Activated CD4-positive, alpha-beta T cell treated with anti-CD3 and anti-CD28 coated beads, Interleukin-2, amount 10 ng/mL, durations not matched to agents 7 days and 5 days (primary cell): ENCODE data around the gene MYCBPAP. TPM values are rescaled to one million over a fixed set of nuclear protein-coding genes. Genes with fewer than 3 reads are reported as not detected.

ENCODE experiments used
- CTCF ChIA-PET: fragments of 350-600 bp; sonication (Branson Sonifier 250); formaldehyde crosslinking; loops from one replicate; lab custom pipeline; 2021; ENCODE audit warnings: antibody characterized with exemption; lab: Charles Lee
- POLR2A ChIA-PET: fragments of 350-600 bp; sonication (Branson Sonifier 250); formaldehyde crosslinking; loops from one replicate; lab custom pipeline; 2021; ENCODE audit warnings: antibody characterized with exemption; lab: Charles Lee
- DNase-seq: peaks from one replicate; pipeline ENCODE4 v3.0.0-alpha.2; 2020
- H3K27ac Mint-ChIP-seq: one replicate; pipeline ENCODE4 v1.8.0; 2021; ENCODE audit warnings: mild to moderate bottlenecking, moderate library complexity, mixed read lengths
- H3K27me3 Mint-ChIP-seq: one replicate; pipeline ENCODE4 v1.8.0; 2021; ENCODE audit warnings: mixed read lengths
- H3K36me3 Mint-ChIP-seq: one replicate; pipeline ENCODE4 v1.8.0; 2021; ENCODE audit warnings: low read depth, mixed read lengths
- H3K4me1 Mint-ChIP-seq: one replicate; pipeline ENCODE4 v1.8.0; 2021; ENCODE audit warnings: mixed read lengths
- H3K4me3 Mint-ChIP-seq: one replicate; pipeline ENCODE4 v1.8.0; 2021; ENCODE audit warnings: mild to moderate bottlenecking, moderate library complexity, mixed read lengths
- H3K9me3 Mint-ChIP-seq: one replicate; pipeline ENCODE4 v1.8.0; 2021; ENCODE audit warnings: mixed read lengths
- total RNA-seq, 2 experiments: library from RNA; stranded (reverse); gene quantifications; one replicate each; pipeline ENCODE4 v1.2.3, GENCODE V29; 2021

MYCBPAP gene
- total RNA-seq, 2 experiments from 2014 or later, result 3.0 to 4.8 TPM

DNA sequence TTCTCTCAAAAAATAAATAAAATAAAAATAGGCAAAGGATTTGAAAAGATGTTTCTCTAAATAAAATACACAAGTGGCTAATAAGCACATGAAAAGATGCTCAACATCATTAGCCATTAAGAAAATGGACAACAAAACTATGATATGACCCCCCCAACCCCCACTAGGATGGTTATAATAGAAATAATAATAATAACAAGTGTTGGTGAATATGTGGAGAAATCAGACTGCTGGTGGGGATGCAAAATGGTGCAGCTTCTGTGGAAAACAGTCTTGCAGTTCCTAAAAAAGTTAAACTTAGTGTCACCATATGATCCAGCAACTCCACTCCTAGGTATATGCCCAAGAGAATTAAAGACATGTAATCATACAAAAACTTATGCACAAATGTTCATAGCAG, 9.0 kb upstream of the MYCBPAP start:
- Mint-ChIP-seq H3K4me3 (no peak overlapping the region), H3K9me3 (no peaks in the 10 kb centered on the region), H3K4me1 (peaks cover 8% of the 10 kb centered on the region), H3K27me3 (peaks cover 2% of the 10 kb centered on the region), H3K27ac (no peak overlapping the region), H3K36me3 (no peaks in the 10 kb centered on the region)
- DNase-seq, result no peak
- CTCF ChIA-PET, result interaction anchor here (1.6 kb wide), 1 partner anchor 15 kb away, joined by 5 read pairs; no protein-coding TSS in a partner anchor
- POLR2A ChIA-PET, result no interaction called here

DNA sequence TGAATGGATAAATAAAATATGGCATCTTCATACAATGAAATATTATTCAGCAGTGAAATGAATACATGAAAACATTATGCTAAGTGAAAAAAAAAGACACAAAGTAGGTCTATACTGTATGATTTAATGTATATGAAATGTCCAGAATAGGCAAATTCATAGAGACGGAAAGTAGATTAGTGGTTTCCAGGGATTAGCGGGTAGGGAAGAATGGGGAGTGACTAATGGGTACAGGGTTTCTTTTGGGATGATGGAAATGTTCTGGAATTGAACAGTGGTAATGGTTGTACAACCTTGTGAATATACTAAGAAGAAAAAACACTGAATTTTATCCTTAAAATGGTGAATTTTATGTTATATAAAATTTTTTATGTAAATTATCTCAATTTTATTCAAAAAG, 8.5 kb upstream of the MYCBPAP start:
- H3K27ac Mint-ChIP-seq, result no peak overlapping the region
- ChIA-PET CTCF (interaction anchor here (1.6 kb wide), 1 partner anchor 16 kb away, joined by 5 read pairs; no protein-coding TSS in a partner anchor), POLR2A (no interaction called here)
- DNase-seq, result no peak
- H3K36me3 Mint-ChIP-seq, result no peaks in the 10 kb centered on the region
- peaks cover 12% of the 10 kb centered on the region for H3K4me1 Mint-ChIP-seq
- H3K4me3 Mint-ChIP-seq, result no peak overlapping the region
- no peaks in the 10 kb centered on the region for H3K9me3 Mint-ChIP-seq
- H3K27me3 Mint-ChIP-seq, result peaks cover 2% of the 10 kb centered on the region

DNA sequence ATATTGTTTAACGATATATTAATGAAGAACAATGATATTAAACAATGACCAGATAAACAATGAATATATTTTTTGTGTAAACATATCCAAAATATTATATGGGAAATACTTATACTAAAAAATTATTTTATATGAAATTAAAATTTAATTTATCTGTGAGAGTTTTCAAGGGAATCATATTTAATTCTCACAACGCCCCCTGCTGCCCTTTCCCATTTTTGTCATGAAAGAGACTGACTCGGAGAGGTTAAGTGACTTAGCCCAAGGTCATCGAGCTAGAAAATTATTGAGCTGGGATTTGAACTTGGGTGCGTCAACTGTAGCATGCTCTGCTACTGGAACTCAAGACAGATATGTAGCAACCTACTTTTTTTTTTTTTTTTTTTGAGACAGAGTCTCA, 7.2 kb upstream of the MYCBPAP start:
- peaks cover 21% of the 10 kb centered on the region for H3K4me1 Mint-ChIP-seq
- ChIA-PET CTCF (interaction anchor here (0.6 to 3.5 kb wide), 6 partner anchors 10 to 22 kb away, joined by 3 to 9 read pairs (median 4); partner anchors contain the start of gene RSAD1), POLR2A (no interaction called here)
- H3K27ac Mint-ChIP-seq, result no peak overlapping the region
- H3K36me3 Mint-ChIP-seq, result no peaks in the 10 kb centered on the region
- DNase-seq, result peak; percentile 35
- H3K4me3 Mint-ChIP-seq, result no peak overlapping the region
- no peaks in the 10 kb centered on the region for H3K9me3 Mint-ChIP-seq
- H3K27me3 Mint-ChIP-seq, result peaks cover 7% of the 10 kb centered on the region

DNA sequence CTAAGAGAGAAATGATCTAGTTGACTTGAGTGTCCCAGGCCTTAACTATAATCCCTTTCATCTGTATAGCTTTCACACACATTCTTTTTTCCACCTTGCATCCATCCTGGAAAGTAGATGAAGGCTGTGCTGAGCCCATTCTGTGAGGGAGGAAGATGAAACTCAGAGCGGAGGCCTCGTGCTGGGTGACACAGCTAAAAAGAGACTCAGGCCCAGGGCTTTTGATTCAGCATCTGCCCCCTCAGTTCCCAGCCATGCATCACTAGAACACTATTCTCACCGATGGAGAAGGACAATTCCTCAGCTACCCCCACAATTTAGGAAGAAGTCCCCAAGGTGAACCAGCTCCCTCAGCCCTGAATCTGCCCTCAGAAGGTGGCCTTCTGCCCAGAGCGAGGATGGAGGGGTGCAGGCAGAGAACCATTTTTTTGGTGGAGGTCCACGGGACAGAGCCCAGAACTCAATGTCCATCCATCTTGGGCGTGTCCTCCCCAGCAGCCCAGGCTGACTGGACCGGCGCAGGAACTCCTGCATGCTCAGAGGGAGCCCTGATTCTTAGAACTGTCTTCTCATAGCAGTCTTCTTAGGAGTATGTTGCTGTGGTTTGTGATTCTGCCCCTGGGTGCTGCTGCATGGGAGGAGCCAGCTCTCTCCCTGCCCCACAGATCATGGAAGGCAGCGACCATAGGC, 5.8 kb upstream of the MYCBPAP start:
- ChIA-PET POLR2A (no interaction called here), CTCF (interaction anchor here (0.5 to 3.5 kb wide), 8 partner anchors 9 to 68 kb away, joined by 3 to 9 read pairs (median 4); partner anchors contain the start of gene RSAD1)
- Mint-ChIP-seq H3K27ac (no peak overlapping the region), H3K4me1 (peaks cover 21% of the 10 kb centered on the region), H3K4me3 (no peak overlapping the region), H3K27me3 (peaks cover 9% of the 10 kb centered on the region), H3K36me3 (no peaks in the 10 kb centered on the region), H3K9me3 (no peaks in the 10 kb centered on the region)
- no peak for DNase-seq

DNA sequence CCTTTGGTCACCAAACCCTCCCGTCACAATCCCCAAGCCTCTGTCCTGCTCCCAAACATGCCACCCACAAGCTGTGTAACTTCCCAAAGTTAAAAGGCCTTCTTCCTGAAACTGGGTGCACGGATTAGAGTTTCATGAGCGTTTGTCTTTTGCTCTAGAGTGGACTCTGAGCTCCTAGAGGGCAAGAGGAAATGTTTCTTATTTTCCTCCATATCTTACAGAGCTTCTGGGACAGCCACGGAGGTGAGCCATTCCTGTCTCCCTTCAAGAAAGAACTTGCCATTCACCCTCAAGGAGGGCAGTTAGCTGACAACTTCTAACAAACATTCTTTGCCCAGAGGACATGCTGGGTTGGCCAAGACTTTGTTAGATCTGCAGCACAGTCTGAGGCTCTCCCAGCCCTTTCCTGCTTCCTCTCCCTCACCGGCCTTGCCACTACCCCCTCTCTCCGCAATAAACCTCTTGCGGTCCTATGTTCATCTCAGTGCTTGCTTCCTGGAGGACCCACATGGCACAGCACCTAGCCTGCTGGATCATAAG, 2.6 kb upstream of the MYCBPAP start:
- no peaks in the 10 kb centered on the region for H3K36me3 Mint-ChIP-seq
- DNase-seq, result no peak
- H3K4me3 Mint-ChIP-seq, result no peak overlapping the region
- H3K27me3 Mint-ChIP-seq, result peaks cover 9% of the 10 kb centered on the region
- peaks cover 43% of the 10 kb centered on the region for H3K4me1 Mint-ChIP-seq
- CTCF ChIA-PET, result interaction anchor here (0.9 to 2.3 kb wide), 6 partner anchors 20 to 72 kb away, joined by 3 to 6 read pairs (median 6); no protein-coding TSS in a partner anchor
- POLR2A ChIA-PET, result no interaction called here
- H3K9me3 Mint-ChIP-seq, result no peaks in the 10 kb centered on the region
- H3K27ac Mint-ChIP-seq, result no peak overlapping the region

DNA sequence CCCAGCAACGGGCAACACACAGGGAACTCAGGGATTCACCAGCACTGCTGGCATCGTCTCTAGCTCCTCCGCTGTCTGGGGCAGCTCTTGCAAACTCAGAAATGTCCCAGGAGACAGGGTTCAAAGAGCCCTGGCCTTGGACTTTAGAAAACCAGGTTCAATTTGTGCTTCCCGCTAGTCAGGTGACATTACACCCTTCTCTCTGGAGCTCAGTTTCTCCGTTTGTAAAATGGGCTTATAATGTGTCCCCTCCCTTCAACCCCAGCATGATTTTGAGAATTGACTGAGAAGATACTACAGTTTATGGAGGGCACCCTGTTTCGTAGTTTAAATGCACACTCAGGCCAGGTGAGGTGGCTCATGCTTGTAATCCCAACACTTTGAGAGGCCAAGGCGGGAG, 1.9 kb upstream of the MYCBPAP start:
- Mint-ChIP-seq H3K27ac (no peak overlapping the region), H3K27me3 (peaks cover 9% of the 10 kb centered on the region), H3K4me1 (peaks cover 50% of the 10 kb centered on the region), H3K4me3 (no peak overlapping the region), H3K36me3 (no peaks in the 10 kb centered on the region), H3K9me3 (no peaks in the 10 kb centered on the region)
- DNase-seq, result no peak
- CTCF ChIA-PET, result interaction anchor here (0.6 to 2.3 kb wide), 7 partner anchors 21 to 412 kb away, joined by 3 to 6 read pairs (median 4); partner anchors contain the start of genes LRRC59 and PPP1R9B
- POLR2A ChIA-PET, result no interaction called here

DNA sequence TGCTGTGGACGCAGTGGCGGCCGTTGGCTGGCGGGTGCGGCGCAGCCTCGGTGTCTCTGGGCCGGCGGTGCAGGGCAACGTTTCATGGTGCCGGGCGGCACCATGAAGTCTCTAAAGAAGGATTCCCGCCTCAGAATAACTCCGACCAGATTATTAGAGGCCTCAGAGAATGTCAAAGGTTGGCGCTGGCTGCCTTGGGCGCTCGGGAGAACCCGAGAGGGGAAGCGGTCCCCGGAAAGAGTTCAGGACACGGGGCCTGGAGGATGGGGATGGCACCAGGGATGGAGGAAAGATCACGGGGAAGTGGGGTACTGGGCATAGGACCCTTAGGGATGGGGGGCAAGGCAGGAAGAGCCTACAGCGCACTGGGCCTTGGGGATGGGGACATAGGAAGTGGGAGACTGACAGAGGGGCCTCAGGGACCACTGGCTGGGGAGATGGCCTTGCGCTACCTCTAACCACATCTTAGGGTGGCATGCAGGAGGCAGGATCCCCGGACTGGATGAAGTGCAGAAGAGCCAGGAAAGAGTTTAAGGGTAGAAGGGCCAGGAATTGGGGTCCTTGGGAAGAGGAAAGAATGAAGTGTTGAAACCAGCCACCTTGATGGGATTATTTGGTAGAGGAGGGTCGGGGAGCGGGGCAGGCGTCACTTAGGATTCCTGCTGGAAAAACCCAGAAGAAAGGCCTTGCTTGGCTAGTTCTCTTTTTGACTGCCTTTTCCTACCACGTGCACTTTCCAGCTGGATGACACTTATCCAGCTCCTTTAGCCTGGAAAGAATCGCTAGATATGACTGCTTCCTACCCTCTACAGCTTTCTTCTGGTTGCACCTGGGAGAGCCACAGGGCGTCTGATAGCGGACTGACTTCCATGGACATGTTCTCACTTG, 578 bp downstream of the MYCBPAP start:
- Mint-ChIP-seq H3K9me3 (no peaks in the 10 kb centered on the region), H3K4me1 (peaks cover 54% of the 10 kb centered on the region), H3K4me3 (peak overlapping the region; percentile 79), H3K27me3 (peaks cover 7% of the 10 kb centered on the region), H3K36me3 (no peaks in the 10 kb centered on the region), H3K27ac (peak overlapping the region; percentile 87)
- DNase-seq, result no peak
- CTCF ChIA-PET, result interaction anchor here (0.6 to 1.3 kb wide), 6 partner anchors 11 to 300 kb away, joined by 3 to 4 read pairs (median 3); no protein-coding TSS in a partner anchor
- POLR2A ChIA-PET, result no interaction called here

DNA sequence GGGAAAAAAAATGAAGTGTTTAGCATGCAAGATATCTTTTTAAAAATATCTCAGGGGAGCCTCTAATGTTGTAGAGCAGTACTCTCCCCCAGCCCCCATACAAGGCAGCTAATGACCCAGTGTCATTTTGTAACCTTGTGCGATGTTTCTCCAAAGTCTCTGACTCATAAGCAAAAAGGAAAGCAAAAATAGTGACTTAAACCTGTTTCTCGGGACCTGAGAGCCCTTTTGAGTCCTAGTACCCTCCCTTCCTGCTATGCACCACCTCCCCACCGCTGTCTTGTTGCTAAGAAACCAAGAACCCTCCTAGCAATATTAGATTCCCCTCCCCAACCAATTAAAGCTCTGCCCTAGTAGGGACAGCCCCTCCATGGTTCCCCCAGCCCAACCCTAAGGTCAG, 2.8 kb downstream of the MYCBPAP start:
- H3K9me3 Mint-ChIP-seq, result no peaks in the 10 kb centered on the region
- H3K36me3 Mint-ChIP-seq, result no peaks in the 10 kb centered on the region
- ChIA-PET POLR2A (no interaction called here), CTCF (interaction anchor here (1.0 to 1.5 kb wide), 5 partner anchors 9 to 118 kb away, joined by 3 to 6 read pairs (median 5); no protein-coding TSS in a partner anchor)
- peak; percentile 73 for DNase-seq
- H3K27ac Mint-ChIP-seq, result peak overlapping the region; percentile 86
- peaks cover 2% of the 10 kb centered on the region for H3K27me3 Mint-ChIP-seq
- H3K4me3 Mint-ChIP-seq, result peak overlapping the region; percentile 9
- H3K4me1 Mint-ChIP-seq, result peaks cover 37% of the 10 kb centered on the region

DNA sequence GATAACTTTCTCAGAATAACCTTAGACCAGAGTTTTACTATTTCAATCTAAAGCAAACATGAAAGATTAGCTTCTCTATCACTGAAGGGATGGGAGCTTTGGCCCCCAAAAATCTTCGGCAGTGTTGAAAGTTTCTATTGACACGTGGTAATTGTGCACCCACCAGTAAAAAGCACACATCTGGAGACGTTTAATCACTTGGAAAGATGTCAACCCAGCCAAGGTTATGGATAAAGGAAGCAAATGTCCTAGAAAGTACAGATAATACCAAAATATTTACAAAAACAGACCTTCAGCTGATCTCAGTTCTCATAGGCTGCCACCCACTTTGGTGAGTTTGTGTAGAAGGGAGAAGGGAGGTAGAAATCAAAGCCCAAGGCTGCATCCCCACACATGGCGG, 5.3 kb downstream of the MYCBPAP start:
- Mint-ChIP-seq H3K4me1 (peaks cover 45% of the 10 kb centered on the region), H3K9me3 (no peaks in the 10 kb centered on the region), H3K27ac (no peak overlapping the region), H3K4me3 (no peak overlapping the region), H3K27me3 (no peaks in the 10 kb centered on the region), H3K36me3 (no peaks in the 10 kb centered on the region)
- POLR2A ChIA-PET, result no interaction called here
- no peak for DNase-seq
- CTCF ChIA-PET, result interaction anchor here (0.6 to 1.2 kb wide), 2 partner anchors 12 to 31 kb away, joined by 3 to 4 read pairs; no protein-coding TSS in a partner anchor

DNA sequence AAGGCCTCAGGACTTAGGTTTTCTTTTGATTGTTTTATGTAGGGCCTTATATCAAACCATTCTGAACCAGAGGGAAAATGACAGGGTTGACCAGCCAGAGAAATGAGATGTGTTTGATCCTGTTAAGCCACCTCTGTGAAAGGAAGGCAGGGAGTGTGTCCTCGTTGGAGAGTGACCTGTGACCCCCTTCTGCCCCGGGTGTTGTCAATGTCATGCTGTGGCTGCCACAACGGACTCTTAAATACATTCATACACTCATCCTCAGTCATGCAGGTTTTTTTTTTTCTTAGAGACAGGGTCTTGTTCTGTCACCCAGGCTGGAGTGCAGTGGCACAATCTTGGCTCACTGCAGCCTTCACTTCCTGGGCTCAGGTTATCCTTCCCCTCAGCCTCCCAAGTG, 6.1 kb downstream of the MYCBPAP start:
- no peaks in the 10 kb centered on the region for H3K9me3 Mint-ChIP-seq
- H3K36me3 Mint-ChIP-seq, result no peaks in the 10 kb centered on the region
- no peak for DNase-seq
- ChIA-PET CTCF (interaction anchor here (1.0 to 1.6 kb wide), 3 partner anchors 11 to 28 kb away, joined by 3 to 4 read pairs (median 3); no protein-coding TSS in a partner anchor), POLR2A (no interaction called here)
- H3K4me3 Mint-ChIP-seq, result no peak overlapping the region
- H3K27ac Mint-ChIP-seq, result no peak overlapping the region
- H3K27me3 Mint-ChIP-seq, result no peaks in the 10 kb centered on the region
- peaks cover 38% of the 10 kb centered on the region for H3K4me1 Mint-ChIP-seq

DNA sequence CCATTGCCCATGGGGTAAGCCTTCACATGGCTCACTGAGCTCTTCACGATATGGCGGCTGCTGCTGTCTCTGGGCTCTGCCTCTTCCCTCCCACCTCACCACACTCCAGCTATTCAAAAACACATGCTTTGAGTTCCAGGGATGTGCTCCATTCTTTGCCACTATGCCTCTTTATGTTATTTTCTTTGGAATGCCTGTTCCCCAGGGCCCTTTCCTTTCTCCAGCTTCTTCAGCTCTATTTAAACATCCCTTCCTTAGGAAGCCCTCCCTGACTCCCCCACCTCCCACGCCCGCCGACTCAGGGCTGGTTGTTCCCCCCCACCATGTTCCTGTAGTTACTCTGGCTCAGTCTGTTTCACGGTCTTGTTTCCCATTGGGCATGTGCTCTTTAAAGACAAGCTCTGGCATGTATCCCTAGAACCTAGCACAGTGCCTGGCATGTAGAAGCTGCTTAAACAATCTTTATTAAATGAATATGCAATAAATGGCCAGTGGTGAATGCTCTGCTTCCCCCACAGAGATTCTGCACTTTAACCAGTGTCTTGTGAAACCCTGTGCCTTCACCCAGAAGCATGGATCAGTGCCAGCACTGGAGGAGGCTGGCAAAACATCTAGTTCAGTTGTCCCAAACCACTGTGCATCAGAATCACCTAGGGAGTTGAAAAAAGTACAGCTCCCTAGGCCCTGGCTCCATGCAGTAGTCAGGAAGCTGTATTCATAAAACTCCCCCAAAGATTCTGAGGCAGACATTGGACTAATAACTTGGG, 6.9 kb downstream of the MYCBPAP start:
- no peaks in the 10 kb centered on the region for H3K9me3 Mint-ChIP-seq
- no peak overlapping the region for H3K4me3 Mint-ChIP-seq
- H3K4me1 Mint-ChIP-seq, result peaks cover 31% of the 10 kb centered on the region
- no peaks in the 10 kb centered on the region for H3K27me3 Mint-ChIP-seq
- H3K27ac Mint-ChIP-seq, result no peak overlapping the region
- ChIA-PET POLR2A (no interaction called here), CTCF (interaction anchor here (1.0 to 1.6 kb wide), 3 partner anchors 10 to 27 kb away, joined by 3 to 4 read pairs (median 3); no protein-coding TSS in a partner anchor)
- DNase-seq, result no peak
- no peaks in the 10 kb centered on the region for H3K36me3 Mint-ChIP-seq

DNA sequence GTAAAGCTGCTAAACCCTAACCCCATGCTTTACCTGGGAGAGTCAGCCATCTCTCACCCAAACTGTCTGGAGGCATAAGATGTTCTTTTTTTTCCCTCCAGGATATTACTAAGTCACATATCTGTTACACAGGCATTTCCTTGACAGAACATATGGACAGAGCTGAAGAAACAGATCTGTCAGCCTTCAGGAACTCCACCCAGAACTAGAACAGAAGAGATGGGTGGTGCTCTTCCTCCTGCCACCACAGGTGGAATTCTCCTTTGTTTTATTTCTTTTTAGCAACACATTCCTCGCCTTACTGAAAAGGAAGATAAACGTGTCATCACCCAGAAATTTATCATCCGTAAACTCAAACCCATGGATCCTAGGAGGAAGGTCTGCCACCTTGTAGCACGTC, 8.8 kb downstream of the MYCBPAP start:
- H3K27ac Mint-ChIP-seq, result peak overlapping the region; percentile 43

More for the DNA sequence above, 8.8 kb downstream of the MYCBPAP start:
- no peaks in the 10 kb centered on the region for H3K27me3 Mint-ChIP-seq
- H3K9me3 Mint-ChIP-seq, result no peaks in the 10 kb centered on the region
- no peak overlapping the region for H3K4me3 Mint-ChIP-seq
- ChIA-PET CTCF (interaction anchor here (0.5 to 1.3 kb wide), 3 partner anchors 12 to 188 kb away, joined by 3 to 5 read pairs (median 5); no protein-coding TSS in a partner anchor), POLR2A (no interaction called here)
- no peak for DNase-seq
- H3K4me1 Mint-ChIP-seq, result peaks cover 15% of the 10 kb centered on the region
- H3K36me3 Mint-ChIP-seq, result no peaks in the 10 kb centered on the region
